Stimulated activated CD4-positive, alpha-beta T cell treated with anti-CD3 and anti-CD28 coated beads, Interleukin-12 subunit alpha, Interleukin-12 subunit beta, amount 100 ng/mL, for 24 hours (primary cell): ENCODE results near the gene TPCN2.

ENCODE experiments used
- DNase-seq, 2 experiments: peaks; one replicate each; pipeline ENCODE4 v3.0.0-alpha.2; 2020; ENCODE audit warnings: low read depth in 2 of 2

The TPCN2 gene

DNA sequence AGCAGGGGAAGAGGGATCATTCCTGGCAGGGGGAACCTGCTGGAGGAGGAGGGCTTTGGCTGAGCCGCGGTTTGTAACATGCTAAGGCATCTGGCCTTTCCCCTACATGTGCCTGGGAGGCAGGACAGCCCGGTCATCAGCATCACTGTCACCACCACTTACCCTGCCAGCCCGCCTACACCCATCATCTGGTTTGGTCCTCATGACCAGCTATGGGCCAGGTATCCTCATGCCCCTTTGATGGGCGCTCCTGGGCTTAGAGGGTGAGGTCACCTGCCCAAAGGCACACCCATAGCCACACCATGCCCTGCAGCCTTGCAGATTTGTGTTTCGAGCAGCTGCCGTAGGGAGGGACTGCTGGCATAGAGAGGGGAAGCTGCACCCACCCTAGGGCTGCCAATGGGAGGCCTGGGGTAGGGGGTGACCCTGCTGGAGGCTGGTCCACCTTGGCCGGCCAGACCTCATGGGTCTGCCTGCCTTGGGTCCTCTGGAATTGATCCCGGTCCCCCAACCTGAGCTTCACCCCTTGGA lies 38.3 kb upstream of the TPCN2 start:
- no peak for DNase-seq

DNA sequence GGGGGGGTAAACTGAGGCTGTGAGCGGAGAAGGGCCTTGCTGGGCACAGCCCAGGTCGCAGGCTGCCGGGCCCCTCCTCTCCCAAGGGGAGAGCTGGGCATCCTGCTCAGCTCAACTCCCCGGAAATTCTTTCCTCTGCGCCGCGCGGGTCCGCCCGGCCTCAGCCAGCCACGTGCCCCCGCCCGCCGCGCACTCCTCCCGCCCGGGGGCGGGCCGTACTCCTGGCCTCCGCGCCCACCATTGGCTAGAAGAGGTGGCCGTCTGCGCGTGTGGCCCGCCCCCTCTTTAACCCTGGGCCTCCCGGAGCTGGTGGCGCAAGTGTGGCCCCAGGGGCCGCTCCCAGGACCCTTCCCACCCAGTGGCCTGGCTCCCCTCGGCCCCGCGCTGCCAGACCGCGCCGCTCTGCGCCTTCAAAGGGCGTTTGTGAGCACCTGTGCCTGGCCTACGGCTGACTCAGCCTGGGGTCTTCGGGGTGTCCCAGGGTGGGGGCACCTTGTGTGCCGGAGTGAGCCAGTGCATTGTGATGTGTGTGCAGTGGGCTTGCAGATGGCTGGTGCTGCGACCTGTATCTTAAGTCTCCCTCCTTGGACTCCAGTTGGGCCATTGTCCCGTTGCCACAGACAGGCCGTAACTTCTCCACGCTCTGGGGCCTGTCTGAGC lies 37.6 kb upstream of the TPCN2 start:
- peak; percentile 9 to 52 for DNase-seq

DNA sequence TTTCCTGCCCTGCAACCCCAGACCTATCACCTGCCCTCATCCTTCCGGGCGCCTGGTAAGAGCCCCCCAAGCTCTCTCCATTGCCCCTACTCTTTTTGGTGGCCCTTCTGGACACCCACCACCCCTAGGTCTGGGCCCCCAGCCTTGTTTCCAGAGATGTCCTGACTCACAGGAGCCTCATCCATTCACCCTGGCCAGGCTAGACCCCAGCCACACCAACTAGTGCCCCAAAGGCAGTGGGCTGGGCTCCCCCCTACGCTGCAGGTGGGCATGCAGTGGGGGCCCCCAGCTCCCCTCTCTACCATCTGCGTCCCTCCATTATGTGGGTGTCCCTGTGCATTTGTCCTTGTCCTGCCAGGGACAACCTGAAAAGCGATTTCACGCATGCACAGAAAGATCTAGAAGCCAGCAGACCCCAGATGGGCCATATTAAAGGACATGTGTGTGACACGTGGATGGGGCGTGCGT lies 37.1 kb upstream of the TPCN2 start:
- no peak for DNase-seq

DNA sequence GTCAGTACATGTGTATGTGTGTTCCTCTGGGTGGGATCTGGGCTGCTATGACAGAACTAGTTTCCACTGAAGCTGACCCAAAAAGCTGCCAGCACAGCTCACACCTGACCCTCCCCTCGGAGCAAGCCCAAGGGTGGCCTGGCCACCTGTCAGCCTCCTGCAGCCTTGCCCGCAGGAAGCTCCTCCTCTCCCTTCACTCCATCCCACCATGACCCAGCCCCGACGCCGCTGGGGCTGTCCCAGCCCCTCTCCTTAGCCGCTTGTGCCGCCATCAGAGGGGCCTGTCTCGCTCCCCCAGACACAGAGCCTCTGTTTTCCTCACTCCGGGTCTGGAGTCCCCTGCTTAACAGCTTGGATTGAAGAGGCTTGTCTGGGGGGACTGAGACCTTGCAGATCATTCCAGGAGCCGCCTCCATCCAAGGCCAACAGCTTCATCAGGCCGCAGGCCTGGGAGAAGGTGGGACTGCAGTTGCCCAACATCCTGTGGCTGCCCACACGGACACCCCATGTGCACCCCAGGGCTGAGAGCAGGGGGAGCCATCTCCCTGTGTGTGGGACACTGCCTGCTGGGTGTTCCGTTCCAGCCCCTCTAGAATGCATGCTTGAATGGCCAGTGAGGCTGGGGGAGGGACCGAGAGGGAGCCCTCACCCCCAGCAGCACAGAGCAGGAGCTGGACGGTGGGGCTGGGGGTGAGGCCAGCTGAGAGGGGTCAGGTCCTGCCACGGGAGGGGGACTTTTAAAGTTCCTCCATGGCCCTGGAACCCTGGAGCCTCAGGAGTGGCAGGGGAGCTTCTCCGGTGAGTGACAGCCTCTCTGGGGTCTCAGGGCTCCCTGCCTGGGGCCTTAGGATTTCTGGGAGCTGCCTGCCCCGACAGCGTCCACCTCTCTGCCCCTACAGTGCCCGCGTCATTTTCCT lies 36.4 kb upstream of the TPCN2 start:
- no peak for DNase-seq

DNA sequence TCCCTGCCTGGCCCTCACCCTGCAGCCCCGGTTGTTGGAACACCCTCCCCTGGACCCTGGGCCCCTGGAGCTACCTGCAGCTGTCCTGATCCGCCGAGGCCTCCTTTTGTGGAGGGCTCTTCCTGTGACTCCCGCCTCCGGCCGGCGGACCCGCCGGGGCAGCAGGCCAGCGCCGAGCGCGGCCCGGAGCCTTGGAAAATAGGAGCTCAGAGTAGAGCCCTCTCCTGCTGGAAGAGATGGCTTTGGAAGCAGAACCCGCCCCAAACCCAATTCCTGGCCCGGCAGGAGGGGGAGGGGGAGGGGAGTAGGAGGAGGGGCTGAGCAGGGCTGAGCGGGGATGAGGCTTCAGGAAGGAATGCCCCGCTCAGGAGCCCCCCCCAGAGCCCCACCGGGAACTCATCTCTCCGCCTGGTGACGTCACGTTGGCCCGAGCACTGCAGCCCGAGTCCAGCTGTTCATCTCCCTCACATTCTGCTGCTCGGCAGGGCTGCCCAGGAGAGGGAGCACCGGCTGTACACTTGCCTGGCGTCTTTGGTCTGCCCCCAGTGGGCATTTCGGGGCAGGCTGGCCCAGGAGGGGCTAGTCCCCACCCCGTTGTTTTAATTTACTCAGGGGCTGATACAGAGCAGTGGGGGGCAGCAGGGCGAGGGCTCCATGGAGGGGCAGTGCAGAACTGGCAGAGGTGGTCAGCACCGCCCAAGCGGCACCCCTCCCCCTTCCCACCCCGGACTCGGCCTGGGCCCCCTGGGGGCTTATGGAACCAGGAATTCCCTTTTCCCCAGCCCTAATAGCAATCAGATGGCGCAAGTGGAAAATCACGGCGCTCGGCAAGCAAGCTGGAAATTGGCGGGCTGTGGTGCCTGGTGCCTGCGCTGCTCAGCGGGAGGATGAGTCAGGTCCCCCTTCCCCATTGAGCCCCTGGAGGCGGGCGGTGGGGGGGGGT lies 35.5 kb upstream of the TPCN2 start, which contains the start of gene MRGPRF:
Gene MRGPRF, minus strand, starts transcription at position 238 of the 943 bp plus-strand sequence. CDS start 3,345 bp downstream, outside the sequence.
- DNase-seq = no peak

DNA sequence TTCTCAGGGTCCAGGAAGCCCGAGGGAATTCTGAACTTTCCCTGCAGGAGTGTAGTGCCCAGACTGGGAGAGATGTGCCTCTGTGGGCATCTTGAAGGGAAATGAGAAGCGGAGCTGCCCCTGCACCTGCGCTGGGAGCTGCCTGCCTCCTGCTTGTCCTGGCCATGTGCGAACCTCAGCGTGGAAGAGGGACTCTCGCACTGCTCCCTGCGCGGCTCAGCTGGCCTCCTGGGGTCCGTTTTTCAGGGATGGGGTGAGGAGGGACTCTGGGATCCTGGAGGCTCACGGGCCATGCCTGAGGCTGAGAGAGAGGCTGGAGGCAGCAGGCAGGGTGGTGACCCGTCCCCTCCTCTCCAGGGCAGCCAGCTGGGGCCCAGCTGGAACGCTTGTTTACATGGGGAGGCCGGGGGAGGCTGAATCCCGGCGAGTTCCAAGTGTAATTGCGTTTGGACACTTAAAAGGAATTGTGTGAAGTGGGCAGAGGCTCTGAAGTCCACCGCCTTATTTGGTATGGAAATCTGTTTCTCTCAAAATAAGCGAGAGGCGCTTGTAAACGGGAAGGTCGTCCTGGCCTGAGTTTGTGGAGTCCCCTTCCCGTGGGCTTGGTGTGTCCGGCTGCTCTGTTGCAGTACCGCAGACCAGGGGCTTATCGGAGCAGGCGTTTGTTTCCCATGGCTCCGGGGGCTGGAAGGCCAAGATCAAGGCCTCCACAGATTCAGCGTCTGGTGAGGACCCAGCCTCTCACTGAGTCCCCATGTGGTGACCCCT lies 34.5 kb upstream of the TPCN2 start:
- DNase-seq = no peak

DNA sequence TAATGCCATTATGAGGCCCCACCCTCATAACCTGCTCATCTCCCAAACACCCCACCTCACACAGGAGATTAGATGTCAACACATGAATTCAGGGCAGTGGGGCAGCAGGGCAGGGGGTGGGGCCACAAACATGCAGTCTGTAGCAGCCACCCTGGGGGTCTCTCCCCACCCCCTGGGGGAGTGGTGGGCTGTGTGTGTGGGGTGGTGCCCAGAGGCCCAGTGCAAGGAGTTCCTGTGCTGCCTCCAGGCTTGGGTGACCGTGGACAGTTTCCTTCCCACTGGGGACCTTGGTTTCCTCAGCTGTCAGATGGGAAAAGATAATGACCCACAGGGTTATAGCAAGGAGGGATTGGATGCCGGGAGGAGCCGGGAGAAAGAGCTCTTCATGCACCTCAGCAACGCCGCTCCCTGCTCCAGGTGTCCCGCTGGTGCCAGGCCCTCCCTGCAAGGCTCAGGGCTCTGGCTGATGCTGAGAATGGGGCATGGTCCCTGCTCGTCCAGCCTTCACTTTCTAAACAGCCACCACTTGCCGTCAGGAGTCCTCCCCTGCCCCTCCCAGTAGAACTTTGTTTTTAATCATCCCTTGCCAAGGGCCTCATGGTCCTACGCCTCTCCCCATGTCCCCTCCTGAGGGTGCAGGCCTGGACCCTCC lies 33.7 kb upstream of the TPCN2 start:
- DNase-seq = no peak

DNA sequence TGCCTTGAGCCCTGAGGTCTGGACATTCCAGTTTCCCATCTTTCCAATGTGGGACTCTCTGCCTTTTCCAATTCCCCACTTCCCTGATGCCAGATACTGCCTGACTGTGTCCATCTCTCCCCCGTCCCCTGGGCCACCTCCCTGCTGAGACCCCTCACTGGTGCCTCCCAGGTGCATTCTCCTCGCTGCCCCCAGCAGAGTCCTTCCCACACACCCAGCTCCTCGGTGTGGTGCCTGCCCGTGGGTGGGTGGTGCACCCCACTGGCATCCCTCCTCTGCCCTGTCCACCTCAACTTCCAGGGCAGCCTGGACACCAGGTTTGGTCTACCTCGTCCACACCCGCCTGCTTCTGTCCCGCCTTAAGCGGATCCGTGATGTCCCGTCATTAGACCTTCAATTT lies 30.8 kb upstream of the TPCN2 start:
- no peak for DNase-seq

DNA sequence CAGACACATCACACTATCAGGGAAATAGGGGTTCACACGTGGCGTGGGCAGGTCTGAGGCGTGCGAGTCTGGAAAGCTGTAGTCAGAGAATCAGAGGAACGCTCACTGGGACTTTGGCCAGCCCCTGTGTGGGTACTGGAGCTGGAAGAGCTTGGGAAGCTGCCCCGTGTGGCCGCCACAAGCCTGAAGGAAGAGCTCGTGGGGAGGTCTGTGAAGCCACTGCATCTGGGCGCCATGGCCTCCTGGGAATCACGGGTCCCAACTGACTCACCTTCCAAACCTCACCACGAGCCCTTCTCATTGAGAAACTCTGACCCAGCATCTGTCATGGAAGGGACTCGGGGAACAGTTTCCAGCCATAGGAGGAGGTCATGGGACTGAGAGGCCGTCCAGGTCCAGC lies 29.8 kb upstream of the TPCN2 start:
- no peak for DNase-seq

DNA sequence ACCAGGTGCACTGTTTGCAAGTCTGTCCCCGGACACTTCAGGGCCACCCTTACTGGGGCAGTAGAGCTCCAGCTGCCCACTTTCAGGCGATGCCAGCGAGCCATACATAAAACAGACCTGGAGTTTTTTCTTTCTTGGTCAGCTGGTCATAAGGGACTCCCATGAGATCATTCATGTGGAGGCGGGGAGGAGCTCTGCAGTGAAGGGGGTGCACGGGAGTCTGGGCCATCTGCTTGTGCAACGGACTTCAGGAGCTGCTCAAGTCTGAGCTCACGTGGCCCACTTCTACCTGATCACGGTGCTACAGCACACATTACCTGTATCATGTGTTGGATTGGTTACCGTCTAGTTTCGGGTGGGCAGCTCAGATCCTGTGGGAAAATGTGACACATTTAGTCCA lies 26.5 kb upstream of the TPCN2 start:
- no peak for DNase-seq

DNA sequence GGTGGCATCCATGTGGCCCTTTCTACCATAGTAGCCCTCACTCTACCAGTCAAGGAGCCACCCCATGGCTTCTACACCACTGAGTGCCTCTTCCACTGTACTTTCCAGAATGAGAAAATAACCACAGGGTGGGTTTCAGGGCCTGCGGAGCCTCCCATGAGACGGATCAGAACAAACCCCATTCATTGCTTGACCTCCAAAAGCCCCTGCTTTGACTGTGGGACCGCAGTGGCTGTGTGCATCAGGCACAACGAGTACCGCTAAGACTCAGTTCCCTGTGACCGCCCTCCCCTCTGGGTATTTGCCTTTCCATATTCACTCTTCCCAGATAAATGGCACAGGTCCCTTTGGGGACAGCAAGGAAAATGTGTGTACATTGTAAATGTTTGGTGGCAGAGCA lies 24.2 kb upstream of the TPCN2 start:
- DNase-seq = no peak

DNA sequence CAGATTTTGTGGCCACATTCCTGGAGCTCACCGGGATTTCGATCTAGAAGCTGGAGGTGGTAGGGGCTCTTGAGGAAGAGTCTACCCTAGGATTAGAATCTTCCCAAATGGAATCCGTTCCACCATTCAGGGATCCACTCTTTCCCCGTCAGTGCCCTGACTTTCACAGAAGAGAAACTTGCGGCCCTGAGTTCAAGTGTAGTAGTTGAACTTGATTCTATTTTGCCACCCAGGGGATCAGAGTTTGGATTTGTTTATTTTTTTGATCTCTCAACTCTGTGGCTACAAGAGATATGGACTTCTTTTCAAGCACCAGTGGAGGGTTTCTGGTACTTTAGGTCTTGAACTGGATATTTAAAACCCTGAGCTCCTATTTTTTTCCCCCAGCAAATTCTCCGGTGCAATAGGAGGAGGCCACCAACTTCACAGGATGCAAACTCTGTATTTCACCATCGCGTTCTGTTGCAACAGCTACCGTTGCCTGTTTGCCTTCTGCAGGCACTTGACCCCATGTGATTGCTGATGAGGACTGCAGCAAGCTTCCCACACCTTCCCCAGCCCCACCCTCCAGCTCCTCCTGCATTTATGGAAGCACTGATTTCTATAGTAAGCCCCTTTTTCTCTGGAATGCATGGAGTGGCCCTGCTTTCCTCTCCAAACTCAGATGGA lies 20.9 kb upstream of the TPCN2 start:
- DNase-seq = no peak

DNA sequence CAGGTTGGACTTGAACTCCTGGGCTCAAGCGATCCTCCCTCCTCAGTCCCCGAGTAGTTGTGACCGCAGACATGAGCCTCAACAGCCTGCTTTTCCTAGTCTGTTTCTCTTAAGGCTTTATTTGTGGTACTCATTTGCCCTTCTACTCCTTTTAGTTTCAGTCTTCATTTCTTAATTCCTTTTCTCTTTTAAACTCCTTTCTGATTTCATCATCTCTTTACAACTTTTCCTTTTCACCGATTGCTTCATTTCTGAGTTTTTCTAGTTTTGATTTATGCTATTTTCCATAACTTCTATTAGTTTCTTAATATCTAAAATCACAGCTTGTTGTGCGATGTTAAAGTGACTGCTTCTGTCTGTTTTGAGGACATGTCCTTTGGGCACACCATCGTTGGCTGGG lies 18.4 kb upstream of the TPCN2 start:
- DNase-seq = no peak

DNA sequence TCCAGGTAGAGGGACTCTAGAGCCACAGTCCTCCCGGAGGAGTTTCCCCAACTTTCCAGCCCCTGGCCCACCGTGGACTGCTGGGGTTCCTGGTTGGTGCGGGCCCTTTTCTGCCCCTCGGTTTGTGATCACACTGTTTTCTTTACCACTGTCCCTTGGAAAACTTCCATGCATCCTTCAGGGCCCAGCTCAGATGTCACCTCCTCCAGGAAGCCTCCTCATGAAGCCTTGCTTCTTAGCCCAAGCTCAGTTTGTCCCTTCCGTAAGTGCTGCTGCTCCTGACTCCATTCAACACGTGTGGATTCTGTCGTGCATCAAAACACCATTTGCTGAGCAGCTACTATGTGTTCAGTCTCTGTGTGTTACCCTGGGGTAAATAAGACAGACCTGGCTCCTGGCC lies 15.9 kb upstream of the TPCN2 start:
- DNase-seq = no peak

DNA sequence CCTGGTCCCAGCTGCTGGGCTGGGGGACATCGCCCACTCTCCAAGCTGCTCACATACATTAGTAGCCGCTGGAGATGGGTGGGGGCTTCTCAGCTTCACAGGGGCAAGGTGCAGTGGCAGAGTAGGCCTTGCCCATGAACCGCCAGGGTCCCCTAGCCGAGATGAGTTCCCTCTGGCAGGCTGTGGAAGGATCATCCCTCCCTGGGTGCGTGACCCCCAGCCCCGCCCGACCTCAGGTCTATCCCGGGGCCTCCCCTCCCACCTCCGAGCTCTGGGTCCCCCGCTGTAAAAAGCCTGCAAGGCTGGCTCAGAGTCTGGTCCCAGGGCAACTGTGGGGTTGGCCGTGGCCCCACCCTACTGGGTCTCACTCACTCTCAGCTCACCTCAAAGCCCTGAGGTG lies 15.3 kb upstream of the TPCN2 start:
- no peak for DNase-seq

DNA sequence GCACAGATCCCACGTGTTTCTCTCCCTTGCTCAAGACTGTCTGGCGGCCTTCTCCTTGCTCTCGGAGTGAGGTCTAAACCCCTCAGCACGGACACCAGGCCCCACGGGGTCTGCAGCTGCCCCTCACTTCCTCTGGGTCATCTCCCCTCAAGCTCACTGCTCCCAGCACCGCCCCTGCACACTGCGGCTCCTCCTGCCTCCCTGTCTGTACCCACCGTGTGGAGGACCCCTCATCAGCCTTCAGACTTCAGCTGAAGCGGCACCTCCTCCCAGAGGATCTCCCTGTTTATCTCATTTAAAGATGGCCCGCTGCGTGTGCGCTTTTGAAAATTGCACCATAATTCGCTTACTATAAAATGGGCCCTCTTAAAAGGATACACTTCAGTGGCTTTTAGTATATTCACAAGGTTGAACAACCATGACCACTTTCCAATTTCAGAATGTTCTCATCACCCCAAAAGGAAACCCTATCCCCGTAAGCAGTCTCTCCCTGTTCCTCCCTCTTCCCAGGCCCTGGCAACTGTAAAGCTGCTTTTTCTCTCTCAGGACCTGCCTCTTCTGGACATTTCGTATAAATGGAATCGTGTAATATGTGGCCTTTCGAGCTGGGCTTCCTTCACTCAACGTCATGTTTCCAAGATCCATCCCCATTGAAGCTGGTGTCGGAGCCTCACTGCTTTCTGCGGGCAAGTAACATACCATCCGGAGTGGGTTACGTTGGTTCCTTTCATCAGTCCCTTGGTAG lies 14.4 kb upstream of the TPCN2 start:
- DNase-seq = no peak

DNA sequence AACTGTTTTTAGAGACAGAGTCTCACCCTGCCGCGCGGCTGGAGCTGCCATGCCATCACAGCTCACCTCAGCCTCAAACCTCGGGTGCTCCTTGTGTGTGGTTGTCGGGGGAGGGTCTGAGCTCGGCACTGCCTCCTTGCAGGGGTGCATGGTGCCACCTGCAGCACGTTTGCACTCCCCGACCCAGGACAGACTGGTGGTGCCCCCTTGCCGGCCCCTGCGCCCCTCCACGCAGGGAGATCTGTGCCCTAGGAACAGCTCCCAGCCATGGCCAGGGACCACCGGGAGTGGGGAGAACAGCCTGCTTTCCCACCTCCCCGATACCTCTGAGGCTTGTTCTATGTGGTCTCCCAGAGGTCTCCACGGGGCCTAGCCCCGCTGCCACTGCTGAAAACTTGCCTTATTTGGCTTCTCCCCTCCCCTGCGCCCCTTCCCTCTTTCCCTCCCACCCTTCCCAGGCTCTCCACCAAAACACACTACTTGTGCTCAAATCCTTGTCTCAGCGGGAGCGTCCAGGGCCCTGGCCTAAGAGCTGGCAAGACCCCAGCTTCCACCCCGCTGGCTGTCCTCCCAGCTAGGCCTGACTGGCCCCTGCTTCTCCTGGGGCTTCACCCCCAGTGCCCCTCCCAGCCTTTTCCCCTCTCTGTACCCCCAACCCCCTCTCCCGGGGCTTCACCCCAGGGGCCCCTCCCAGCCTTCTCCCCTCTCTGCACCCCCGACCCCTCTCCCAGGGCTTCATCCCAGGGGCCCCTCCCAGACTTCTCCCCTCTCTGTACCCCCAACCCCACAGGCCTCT lies 13.4 kb upstream of the TPCN2 start:
- no peak for DNase-seq

DNA sequence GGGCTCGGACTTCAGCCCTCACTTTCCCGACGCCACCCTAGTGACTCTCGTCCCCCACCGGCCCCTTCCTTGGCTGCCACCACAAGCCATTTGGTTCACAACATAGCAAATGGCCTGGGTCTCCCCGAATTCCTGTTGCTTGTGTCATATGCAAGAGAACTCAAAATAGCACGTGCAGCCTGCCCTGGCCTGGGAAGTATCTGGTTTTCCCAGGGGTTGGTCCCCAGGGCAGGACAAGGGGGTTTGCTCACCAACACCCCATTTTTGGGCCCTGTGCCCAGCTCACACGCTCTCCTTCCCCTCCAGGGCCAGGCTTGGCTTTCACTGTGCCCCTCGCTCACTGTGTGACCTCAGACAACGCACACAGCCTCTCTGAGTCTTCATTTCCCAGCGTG lies 12.8 kb upstream of the TPCN2 start:
- no peak for DNase-seq
